ENCODE measurements around the gene BTN2A1. TPM values are rescaled to one million over a fixed set of nuclear protein-coding genes. Genes with fewer than 3 reads are reported as not detected.
"Not testable (repeated sequence)": the region's sequence is repeated elsewhere in the genome, so short reads cannot be mapped to it uniquely, and the experiment has no call there.

BTN2A1 gene
- total RNA-seq, 4 donors from 2014 or later: 15.7 to 29.0 (median 17.1) TPM

DNA sequence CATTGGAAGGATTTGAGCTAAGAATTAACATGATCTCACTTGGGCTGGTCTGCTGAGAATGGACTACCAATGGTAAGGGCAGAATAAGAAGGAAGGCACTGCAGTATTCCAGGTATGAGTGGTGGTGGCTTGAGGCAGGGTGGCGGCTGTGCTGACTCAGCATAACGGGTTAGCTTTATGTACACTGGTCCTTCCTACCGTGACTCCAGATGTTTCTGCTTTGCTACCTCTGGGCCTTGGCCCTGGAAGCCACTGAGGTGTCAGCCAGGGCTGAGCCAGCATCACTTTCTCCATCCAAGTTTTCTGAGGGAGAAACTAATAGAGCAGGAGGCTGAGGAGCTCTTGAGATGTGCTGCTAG is 30.3 kb upstream of the BTN2A1 start:
- no peaks in the 10 kb centered on the region for H3K27me3 ChIP-seq
- H3K27ac ChIP-seq: no peak overlapping the region
- peaks cover 0 to 57% (median 4%) of the 10 kb centered on the region in 3 donors for H3K36me3 ChIP-seq
- TF ChIP-seq EP300 (IDR thresholded peaks at IDR 0.05) (no peak), POLR2A (IDR thresholded peaks at IDR 0.05) (no peak)
- TF ChIP-seq, protein P1, sequence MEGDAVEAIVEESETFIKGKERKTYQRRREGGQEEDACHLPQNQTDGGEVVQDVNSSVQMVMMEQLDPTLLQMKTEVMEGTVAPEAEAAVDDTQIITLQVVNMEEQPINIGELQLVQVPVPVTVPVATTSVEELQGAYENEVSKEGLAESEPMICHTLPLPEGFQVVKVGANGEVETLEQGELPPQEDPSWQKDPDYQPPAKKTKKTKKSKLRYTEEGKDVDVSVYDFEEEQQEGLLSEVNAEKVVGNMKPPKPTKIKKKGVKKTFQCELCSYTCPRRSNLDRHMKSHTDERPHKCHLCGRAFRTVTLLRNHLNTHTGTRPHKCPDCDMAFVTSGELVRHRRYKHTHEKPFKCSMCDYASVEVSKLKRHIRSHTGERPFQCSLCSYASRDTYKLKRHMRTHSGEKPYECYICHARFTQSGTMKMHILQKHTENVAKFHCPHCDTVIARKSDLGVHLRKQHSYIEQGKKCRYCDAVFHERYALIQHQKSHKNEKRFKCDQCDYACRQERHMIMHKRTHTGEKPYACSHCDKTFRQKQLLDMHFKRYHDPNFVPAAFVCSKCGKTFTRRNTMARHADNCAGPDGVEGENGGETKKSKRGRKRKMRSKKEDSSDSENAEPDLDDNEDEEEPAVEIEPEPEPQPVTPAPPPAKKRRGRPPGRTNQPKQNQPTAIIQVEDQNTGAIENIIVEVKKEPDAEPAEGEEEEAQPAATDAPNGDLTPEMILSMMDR (IDR thresholded peaks at IDR 0.05): no peak
- H3K4me1 ChIP-seq: peaks cover 0 to 39% (median 5%) of the 10 kb centered on the region in 4 donors
- no peak overlapping the region for H3K4me3 ChIP-seq
- no peaks in the 10 kb centered on the region for H3K9me3 ChIP-seq
- no peak for DNase-seq (ENCODE audit: low spot score in 2 of 2)
- 88 to 90% methylated on average over 3 of the region's 3 CpGs for WGBS, 2 donors

DNA sequence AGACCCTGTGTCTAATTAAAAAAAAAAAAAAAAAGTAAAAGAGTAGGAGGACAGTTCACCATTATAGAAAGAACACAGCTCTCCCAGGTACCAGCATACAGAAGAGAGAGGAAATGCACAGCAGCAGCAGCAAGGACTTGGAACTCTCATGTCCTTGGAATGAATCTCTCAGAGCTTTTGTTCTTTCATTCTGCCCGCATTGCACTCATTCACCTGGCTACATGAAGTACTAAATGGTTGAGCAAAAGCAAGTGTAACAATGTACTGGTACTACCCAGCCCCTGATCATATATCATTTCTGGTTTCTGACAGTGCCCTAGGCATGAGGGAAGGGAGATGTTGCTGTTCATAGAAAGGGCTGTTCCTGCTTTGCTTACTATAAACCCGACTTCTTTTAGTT is 29.5 kb upstream of the BTN2A1 start:
- Histone ChIP-seq H3K27ac (no peak overlapping the region), H3K4me3 (no peak overlapping the region), H3K4me1 (peaks cover 0 to 31% (median 5%) of the 10 kb centered on the region in 4 donors), H3K9me3 (no peaks in the 10 kb centered on the region), H3K27me3 (no peaks in the 10 kb centered on the region), H3K36me3 (peaks cover 0 to 60% (median 4%) of the 10 kb centered on the region in 3 donors)
- no peak for TF ChIP-seq EP300 (IDR thresholded peaks at IDR 0.05)
- TF ChIP-seq POLR2A (IDR thresholded peaks at IDR 0.05): no peak
- TF ChIP-seq, protein P1 (IDR thresholded peaks at IDR 0.05): no peak
- 95 to 96% methylated on average over 2 of the region's 2 CpGs for WGBS, 2 donors
- no peak for DNase-seq (ENCODE audit: low spot score in 2 of 2)

DNA sequence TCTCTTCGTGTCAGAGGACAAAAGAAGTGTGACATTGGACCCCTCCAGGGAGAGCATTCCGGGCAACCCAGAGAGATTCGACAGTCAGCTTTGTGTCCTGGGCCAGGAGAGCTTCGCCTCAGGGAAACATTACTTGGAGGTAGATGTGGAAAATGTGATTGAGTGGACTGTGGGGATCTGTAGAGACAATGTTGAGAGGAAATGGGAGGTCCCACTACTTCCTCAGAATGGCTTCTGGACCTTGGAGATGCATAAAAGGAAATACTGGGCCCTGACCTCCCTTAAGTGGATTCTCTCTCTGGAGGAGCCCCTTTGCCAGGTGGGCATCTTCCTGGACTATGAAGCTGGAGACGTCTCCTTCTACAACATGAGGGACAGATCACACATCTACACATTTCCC is 27.0 kb upstream of the BTN2A1 start:
- WGBS, 2 donors: 68 to 83% methylated on average over 5 of the region's 5 CpGs
- Histone ChIP-seq H3K36me3 (peaks cover 0 to 66% (median 4%) of the 10 kb centered on the region in 3 donors), H3K4me3 (no peak overlapping the region), H3K27me3 (no peaks in the 10 kb centered on the region), H3K9me3 (no peaks in the 10 kb centered on the region), H3K4me1 (peaks cover 0 to 9% (median 0%) of the 10 kb centered on the region in 4 donors), H3K27ac (peak overlapping the region in 1 of 4 donors; percentile 63)
- DNase-seq (ENCODE audit: low spot score in 2 of 2): no peak
- TF ChIP-seq, protein P1 (IDR thresholded peaks at IDR 0.05): no peak
- TF ChIP-seq EP300 (IDR thresholded peaks at IDR 0.05): no peak
- no peak for TF ChIP-seq POLR2A (IDR thresholded peaks at IDR 0.05)

DNA sequence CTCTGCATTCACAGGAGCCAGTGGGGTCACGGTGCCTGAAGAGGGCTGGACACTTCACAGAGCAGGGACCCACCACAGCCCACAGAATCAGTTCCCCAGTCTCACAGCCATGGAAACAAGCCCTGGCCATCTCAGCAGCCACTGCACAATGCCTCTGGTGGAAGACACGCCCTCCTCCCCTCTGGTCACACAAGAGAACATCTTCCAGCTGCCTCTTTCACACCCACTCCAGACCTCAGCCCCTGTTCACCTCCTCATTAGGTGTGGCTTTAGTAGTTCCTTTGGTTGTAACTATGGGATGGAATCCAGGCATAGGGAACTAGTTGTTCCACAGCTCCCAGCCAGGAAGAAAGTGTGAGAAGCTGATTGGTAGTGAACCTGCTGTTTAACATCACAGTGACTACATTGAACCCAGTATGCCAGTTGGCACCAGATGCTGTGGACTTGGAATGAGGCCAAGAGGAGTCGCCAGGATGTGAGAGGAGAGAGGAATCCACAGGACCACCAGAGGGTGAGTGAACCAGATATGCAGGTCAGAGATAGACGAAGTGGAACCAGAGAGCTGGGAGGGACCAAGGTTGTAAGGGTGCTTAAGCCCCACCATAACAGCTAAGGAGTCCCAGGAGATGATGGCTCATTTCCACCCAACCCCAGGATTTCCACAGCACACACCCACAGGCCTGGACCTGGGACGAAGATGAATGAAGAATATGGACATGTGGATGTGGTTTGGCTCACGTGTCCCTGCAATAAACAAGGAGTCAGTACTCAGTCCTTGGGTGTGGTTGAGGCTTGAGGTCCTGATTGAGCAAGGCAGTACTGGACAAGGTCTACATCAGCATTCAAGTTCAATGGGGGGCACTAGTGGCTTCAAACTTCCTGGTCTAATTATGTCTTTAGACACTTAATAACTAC is 26.2 kb upstream of the BTN2A1 start:
- H3K9me3 ChIP-seq: no peaks in the 10 kb centered on the region
- 74 to 84% methylated on average over 6 of the region's 6 CpGs for WGBS, 2 donors
- TF ChIP-seq, protein P1 (IDR thresholded peaks at IDR 0.05): no peak
- TF ChIP-seq EP300 (IDR thresholded peaks at IDR 0.05) (peak in 1 of 2 donors; percentile 26), POLR2A (IDR thresholded peaks at IDR 0.05) (no peak)
- peak in 1 of 2 donors; percentile 58 for DNase-seq (ENCODE audit: low spot score in 2 of 2)
- no peak overlapping the region for H3K4me3 ChIP-seq
- peak overlapping the region in 2 of 4 donors; percentile 20 to 63 for H3K27ac ChIP-seq
- H3K27me3 ChIP-seq: no peaks in the 10 kb centered on the region
- H3K36me3 ChIP-seq: peaks cover 0 to 58% (median 4%) of the 10 kb centered on the region in 3 donors
- H3K4me1 ChIP-seq: peaks cover 0 to 9% (median 0%) of the 10 kb centered on the region in 4 donors

DNA sequence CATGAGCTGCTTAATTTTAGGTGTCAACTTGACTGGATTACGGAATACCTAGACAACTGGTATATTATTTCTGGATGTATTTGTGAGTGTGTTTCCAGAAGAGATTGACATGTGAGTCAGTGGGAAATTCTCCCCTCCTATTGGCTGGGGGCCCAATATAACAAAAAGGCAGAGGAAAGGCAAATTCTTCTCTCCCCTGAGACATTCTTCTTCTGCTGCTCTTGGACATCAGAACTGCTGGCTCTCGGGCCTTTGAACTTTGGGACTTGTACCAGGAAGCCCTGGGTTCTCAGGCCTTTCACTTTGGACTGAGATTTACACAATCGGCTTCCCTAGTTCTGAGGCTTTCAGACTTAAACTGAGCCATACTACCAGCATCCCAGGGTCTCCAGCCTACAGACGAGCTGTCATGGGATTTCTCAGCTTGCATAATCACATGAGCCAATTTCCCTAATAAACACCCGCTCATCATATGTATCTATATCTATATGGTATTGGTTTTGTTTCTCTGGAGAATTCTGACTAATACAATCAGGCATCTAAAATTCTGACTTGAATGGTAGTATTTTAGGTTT is 25.0 kb upstream of the BTN2A1 start:
- Histone ChIP-seq H3K4me1 (peaks cover 0 to 9% (median 0%) of the 10 kb centered on the region in 4 donors), H3K4me3 (no peak overlapping the region), H3K36me3 (peaks cover 0 to 46% (median 4%) of the 10 kb centered on the region in 3 donors), H3K27ac (peak overlapping the region in 3 of 4 donors; percentile 15 to 50 (median 30)), H3K27me3 (no peaks in the 10 kb centered on the region), H3K9me3 (no peaks in the 10 kb centered on the region)
- WGBS, 2 donors: 70 to 71% methylated on average over 5 of the region's 5 CpGs
- no peak for TF ChIP-seq POLR2A (IDR thresholded peaks at IDR 0.05)
- DNase-seq (ENCODE audit: low spot score in 2 of 2): peak in 1 of 2 donors; percentile 27

DNA sequence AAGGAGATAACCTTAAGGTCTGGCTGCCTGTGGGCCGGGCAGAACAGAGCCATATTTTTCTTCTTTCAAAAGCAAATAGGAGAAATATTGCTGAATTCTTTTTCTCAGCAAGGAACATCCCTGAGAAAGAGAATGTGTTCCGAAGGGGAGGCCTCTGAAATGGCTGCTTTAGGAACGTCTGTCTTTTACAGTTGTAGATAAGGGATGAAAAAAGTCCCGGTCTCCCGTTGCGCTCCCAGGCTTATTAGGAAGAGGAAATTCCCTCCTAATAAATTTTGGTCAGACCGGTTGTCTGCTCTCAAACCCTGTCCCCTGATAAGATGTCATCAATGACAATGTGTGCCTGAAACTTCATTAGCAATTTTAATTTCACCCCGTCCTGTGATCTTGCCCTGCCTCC is 24.1 kb upstream of the BTN2A1 start:
- not testable (repeated sequence) for DNase-seq (ENCODE audit: low spot score in 2 of 2); H3K4me3 ChIP-seq; H3K9me3 ChIP-seq; H3K27ac ChIP-seq; H3K4me1 ChIP-seq; H3K27me3 ChIP-seq
- 85 to 97% methylated on average over 8 of the region's 8 CpGs for WGBS, 2 donors
- peaks cover 0 to 37% (median 4%) of the 10 kb centered on the region in 3 donors for H3K36me3 ChIP-seq

Measured in tibial nerve (tissue), 4 donors.